HG03342 (cell line): ENCODE data around the gene LENG8.
"Not testable (repeated sequence)": the region's sequence is repeated elsewhere in the genome, so short reads cannot be mapped to it uniquely, and the experiment has no call there.

Experiments
- ATAC-seq: cut with Tn5 transposase; IDR thresholded peaks from one replicate; pipeline ENCODE4 v1.9.1; 2021; ENCODE audit warnings: mild to moderate bottlenecking, moderate library complexity; ENCODE audit not compliant: unreplicated experiment

The LENG8 gene

DNA sequence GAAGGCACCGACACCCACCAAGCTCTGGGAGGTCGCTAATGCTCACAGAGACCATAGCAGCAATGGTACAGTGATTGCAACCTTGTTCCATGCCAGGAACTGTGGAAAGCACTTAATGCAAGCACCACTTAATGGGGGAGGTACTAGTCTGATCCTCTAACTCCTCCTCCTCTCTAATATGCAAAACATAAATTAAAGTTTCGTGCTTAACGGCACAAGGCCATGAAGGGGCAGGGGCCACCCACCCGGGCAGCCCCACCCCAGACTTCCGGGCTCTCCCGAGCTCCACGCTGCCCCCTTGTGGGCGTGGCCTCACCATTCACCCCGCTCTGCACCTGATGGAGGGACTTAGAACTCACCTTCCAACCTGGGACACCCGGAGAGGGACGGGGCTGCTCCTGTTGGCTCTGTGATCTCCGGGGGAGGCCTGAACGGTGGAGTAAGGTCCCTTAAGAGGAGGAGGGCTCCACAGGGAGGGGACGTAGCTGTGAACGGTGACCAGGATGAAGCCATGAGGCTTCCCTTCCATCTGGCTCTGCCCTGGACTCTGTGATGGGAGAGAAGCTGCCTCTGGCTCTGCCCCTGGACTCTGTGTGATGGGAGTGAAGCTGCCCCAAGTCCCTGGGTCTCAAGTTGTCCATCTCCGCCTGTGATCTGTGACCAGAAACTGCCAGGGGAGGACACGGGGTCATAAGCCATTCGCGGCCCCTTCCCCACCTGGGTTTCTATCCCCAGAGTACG, 60.4 kb downstream of the LENG8 start:
- not testable (repeated sequence) for ATAC-seq
